ENCODE data around the gene MCUB. TPM values are rescaled to one million over a fixed set of nuclear protein-coding genes. Genes with fewer than 3 reads are reported as not detected.

MCUB gene
- total RNA-seq, 1 donor from 2014 or later = 7.2 TPM

DNA sequence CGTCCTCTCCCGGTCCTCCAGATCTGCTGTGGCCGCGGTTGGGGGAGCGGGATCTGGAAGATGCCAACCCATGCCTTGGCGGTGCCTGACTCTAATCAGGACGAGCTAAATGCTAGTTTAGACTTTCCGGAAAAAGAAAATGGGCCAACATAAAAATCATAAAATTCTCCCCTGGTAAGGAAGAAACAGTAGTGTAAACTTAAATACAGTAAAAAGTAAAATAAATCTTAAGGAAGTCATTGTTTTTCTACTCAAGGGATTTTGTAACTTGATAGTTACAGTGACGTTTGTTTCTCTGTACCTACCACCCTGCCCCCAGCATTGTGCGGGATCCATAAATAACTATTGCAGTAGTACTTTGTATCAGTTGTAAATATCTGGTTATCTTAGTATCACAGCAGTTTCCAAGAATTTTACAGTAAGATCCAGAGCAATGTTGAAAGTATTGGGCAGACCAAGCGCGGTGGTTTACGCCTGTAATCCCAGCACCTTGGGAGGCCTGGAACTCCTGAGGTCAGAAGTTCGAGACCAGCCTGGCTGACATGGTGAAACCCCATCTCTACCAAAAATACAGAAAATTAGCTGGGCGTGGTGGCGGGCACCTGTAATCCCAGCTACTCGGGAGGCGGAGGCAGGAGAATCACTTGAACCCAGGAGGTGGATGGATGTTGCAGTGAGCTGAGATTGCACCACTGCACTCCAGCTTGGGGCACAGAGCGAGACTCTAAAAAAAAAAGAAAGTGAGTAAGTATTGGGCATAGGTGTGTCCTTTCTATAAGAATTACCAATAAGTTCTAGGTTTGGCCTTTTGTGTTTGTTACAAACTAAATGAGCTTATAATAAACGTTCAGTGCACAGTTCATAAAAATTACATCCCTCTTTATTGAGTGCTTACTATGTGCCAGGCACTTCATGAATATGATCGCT is 170.8 kb downstream of the MCUB start:
- no peaks in the 10 kb centered on the region for H3K27me3 Mint-ChIP-seq (ENCODE audit: low read depth)
- no peak for TF ChIP-seq CTCF (IDR thresholded peaks at IDR 0.05)
- peak overlapping the region; percentile 93 for H3K27ac Mint-ChIP-seq (ENCODE audit: unreplicated experiment)
- H3K36me3 Mint-ChIP-seq (ENCODE audit: low read depth) = peaks cover under 1% of the 10 kb centered on the region
- peaks cover 26% of the 10 kb centered on the region for H3K4me1 Mint-ChIP-seq (ENCODE audit: low read depth)
- peak overlapping the region; percentile 86 for H3K4me3 Mint-ChIP-seq (ENCODE audit: unreplicated experiment)
- H3K9me3 Mint-ChIP-seq (ENCODE audit: low read depth) = no peaks in the 10 kb centered on the region
- no peak for DNase-seq (ENCODE audit: low spot score)

- Mint-ChIP-seq H3K9me3 (ENCODE audit: low read depth) (no peaks in the 10 kb centered on the region), H3K27me3 (ENCODE audit: low read depth) (no peaks in the 10 kb centered on the region), H3K36me3 (ENCODE audit: low read depth) (no peaks in the 10 kb centered on the region), H3K4me3 (ENCODE audit: unreplicated experiment) (no peak overlapping the region), H3K4me1 (ENCODE audit: low read depth) (peaks cover 24% of the 10 kb centered on the region), H3K27ac (ENCODE audit: unreplicated experiment) (no peak overlapping the region)
- TF ChIP-seq CTCF (IDR thresholded peaks at IDR 0.05) = no peak
- no peak for DNase-seq (ENCODE audit: low spot score)
Observed at GRCh38 chr4:109733728-109734127, 173.7 kb downstream of the MCUB start.

DNA sequence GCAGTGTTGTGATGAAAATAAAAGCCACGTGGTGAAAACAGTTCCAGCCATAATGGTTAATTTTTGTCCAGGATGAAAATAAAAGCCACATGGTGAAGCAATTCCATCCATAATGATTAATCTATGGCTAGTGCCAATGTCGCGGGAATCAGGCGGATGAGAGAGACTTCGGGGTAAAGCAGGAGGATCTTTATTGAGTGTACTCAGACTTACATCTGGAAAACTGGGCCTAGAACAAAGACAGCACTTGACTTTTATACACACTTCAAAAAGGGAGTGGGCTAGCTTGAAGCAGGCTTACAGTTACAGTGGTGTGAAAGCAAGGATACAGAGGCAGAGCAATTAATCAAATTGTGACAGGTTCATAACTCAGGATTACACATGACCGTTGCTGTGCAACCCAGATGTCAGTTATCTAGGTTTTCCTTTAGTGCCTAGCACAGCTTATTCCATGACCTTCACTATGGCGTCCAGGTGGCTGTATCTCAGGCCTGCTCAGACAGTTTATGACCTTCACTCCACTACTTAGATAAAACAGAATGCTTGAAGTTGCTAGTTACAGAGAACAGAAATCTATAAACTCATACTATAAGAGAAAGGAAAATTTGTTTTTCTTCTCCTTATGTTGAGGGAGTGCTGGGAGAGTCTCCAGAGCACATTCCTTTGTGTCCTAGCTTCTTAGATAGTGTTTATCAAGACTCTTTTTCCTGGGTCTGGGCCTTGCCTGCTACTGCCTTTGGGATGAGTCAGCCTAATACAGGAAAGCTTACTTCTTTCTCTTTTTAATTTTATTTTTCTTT is 175.7 kb downstream of the MCUB start:
- H3K36me3 Mint-ChIP-seq (ENCODE audit: low read depth) = no peaks in the 10 kb centered on the region
- peak overlapping the region; percentile 64 for H3K27ac Mint-ChIP-seq (ENCODE audit: unreplicated experiment)
- no peaks in the 10 kb centered on the region for H3K9me3 Mint-ChIP-seq (ENCODE audit: low read depth)
- peaks cover 3% of the 10 kb centered on the region for H3K27me3 Mint-ChIP-seq (ENCODE audit: low read depth)
- no peak overlapping the region for H3K4me3 Mint-ChIP-seq (ENCODE audit: unreplicated experiment)
- no peak for TF ChIP-seq CTCF (IDR thresholded peaks at IDR 0.05)
- peaks cover 12% of the 10 kb centered on the region for H3K4me1 Mint-ChIP-seq (ENCODE audit: low read depth)
- DNase-seq (ENCODE audit: low spot score) = no peak

Other genes starting within 250 kb of the MCUB start
- gene SEC24B, start 126.4 kb upstream of the MCUB start, total RNA-seq = 31.4 to 32.7 TPM (median 31.7 TPM) in 3 replicates
- 16.3 to 19.1 TPM (median 16.7 TPM) in 3 replicates for gene CASP6, start 143.2 kb downstream of the MCUB start, total RNA-seq
- gene PLA2G12A, start 169.8 kb downstream of the MCUB start, total RNA-seq = 39.2 to 43.4 TPM (median 41.3 TPM) in 3 replicates
- gene CFI, start 241.8 kb downstream of the MCUB start, total RNA-seq = not detected in 3 replicates